Measurements from ENCODE around the gene C15orf61.

- TF ChIP-seq, protein P1, sequence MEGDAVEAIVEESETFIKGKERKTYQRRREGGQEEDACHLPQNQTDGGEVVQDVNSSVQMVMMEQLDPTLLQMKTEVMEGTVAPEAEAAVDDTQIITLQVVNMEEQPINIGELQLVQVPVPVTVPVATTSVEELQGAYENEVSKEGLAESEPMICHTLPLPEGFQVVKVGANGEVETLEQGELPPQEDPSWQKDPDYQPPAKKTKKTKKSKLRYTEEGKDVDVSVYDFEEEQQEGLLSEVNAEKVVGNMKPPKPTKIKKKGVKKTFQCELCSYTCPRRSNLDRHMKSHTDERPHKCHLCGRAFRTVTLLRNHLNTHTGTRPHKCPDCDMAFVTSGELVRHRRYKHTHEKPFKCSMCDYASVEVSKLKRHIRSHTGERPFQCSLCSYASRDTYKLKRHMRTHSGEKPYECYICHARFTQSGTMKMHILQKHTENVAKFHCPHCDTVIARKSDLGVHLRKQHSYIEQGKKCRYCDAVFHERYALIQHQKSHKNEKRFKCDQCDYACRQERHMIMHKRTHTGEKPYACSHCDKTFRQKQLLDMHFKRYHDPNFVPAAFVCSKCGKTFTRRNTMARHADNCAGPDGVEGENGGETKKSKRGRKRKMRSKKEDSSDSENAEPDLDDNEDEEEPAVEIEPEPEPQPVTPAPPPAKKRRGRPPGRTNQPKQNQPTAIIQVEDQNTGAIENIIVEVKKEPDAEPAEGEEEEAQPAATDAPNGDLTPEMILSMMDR (IDR thresholded peaks at IDR 0.05): no peak
- TF ChIP-seq POLR2AphosphoS5 (IDR thresholded peaks at IDR 0.05; ENCODE audit: insufficient read depth in 1 of 2, low read depth in 1 of 2) (no peak), POLR2A (IDR thresholded peaks at IDR 0.05) (no peak)
Measured at GRCh38 chr15:67558502-67558901, 37.6 kb downstream of the C15orf61 start.

All from vagina (tissue), 2 donors.